Bladder microvascular endothelial cell (primary cell): ENCODE results near the gene ZNF57. TPM values are rescaled to one million over a fixed set of nuclear protein-coding genes. Genes with fewer than 3 reads are reported as not detected.

Experiments
- total RNA-seq: library from RNA; depleted of rRNA; stranded (reverse); fragments of >200 nt; gene quantifications from 2 replicates; pipeline ENCODE4 v1.2.3, GENCODE V29; 2014

ZNF57 gene
- 4.6 and 4.7 TPM in 2 replicates for total RNA-seq

DNA sequence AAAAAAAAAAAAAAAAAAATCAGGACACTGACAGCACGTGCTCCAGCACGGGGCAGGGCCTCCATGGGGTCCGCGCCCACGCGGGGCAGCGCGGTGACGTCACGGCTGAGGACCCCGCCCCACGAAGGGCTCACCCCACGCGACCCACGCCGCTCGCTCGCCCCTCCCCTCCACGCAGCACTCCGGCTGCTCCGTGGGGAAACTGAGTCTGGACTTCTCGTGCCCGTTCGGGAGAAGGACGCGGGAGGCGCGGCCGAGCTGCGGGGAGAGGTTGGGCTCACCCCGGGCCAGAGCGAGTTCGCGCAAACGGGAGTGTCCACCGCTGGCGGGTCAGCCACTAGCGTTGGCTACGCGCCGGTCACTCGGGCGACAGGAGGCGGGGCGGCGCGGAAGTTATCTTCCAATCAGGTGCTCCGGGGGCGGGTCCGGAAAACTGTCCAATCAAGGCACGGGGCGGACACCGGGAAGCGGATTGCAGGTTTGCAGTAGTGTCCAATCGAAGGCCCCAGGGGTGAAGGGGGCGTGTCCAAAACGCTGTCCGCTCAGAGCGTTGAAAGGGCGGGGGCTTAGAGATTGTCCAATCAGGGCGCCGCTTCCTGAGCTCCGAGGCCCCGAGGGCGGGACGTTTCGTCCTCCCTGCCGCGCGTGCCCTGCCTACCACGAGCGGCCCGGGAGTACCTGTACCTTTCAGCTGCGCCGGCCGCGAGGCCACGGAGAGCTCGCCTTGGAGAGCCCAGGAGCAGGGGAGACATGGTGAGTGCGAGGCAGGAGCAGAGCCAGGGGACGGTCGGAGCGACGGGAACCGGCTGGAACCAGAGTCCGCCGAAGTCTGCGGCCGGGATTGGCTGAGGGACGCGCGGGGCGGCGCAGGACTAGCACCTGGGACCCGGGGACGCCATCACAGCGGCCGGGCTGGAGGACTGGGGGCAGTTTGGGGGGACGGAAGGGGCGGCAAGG is at the start of gene ZNF57:
ZNF57 (plus strand) TSS at position 633 of the 957 bp plus-strand sequence; CDS start at position 751, 118 bp downstream.

DNA sequence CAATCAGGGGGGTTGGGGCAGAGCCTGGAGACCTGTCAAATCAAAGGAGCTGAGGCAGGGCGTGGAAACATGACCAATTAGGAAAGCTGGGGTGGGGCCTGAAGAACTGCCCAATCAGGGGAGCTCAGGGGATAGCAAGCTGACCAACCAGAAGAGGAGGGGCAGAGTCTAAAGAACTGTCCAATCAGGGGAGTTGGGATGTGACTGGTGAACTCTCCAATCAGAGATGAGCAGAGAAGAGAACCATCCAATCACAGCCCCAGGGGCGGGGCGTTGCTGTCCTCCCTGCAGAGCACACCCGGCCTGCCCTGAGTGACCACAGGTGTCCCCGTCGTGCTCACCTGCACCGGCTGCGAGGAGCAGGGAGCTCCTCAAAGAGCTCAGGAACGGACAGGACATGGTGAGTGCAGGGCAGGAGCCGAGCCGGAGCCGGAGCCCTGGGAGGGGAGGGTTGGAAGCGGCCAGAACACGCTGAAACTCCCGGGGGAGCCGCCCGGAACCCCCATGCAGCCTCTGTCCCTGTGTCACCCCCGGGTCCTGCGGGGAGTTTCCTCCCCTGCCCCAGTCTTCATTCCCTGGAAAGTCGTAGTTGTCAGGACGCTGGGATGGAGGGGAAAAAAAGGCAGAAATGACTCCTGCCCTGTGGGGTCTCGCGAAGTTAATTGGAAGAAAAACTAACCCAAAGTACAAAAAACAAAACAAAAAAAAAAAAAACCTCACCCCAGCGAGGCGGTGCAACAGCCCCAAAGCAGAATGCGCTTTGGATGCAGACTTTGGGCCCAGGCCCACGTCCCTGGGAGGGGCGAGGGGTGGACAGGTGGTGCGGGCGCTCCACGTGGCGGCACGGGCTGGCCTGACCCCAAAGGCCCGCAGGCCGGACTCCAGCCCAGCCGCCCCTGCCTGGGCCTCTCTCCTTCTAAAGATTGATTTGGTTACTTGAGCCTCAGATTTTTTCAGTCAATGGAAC is 33.4 kb upstream of the ZNF57 start, which contains the start of gene ZNF556:
ZNF556 (plus strand) TSS at position 311 of the 967 bp plus-strand sequence; CDS start at position 398, 87 bp downstream.

GRCh38 chr19:2944775-2945574 is 44.2 kb downstream of the ZNF57 start, which contains the start of gene ZNF77:
TSS of gene ZNF77 (minus strand) at chr19:2944971. CDS start at chr19:2944840, 131 bp downstream.

Other genes with a start within 250 kb of the ZNF57 start
- gene GNG7, start 198.2 kb upstream of the ZNF57 start, total RNA-seq = 0.49 and 2.1 TPM in 2 replicates
- under 0.01 and 0.19 TPM in 2 replicates for gene DIRAS1, start 179.6 kb upstream of the ZNF57 start, total RNA-seq
- gene SLC39A3, start 160.9 kb upstream of the ZNF57 start, total RNA-seq = 15.7 and 21.1 TPM in 2 replicates
- 26.6 and 38.5 TPM in 2 replicates for gene SGTA, start 117.7 kb upstream of the ZNF57 start, total RNA-seq
- gene THOP1, start 115.4 kb upstream of the ZNF57 start, total RNA-seq = 79.0 and 115 TPM in 2 replicates
- gene ZNF554, start 81.1 kb upstream of the ZNF57 start, total RNA-seq = 2.3 and 3.3 TPM in 2 replicates
- gene ZNF555, start 59.5 kb upstream of the ZNF57 start, total RNA-seq = 2.9 and 7.9 TPM in 2 replicates
- gene ZNF556, start 33.6 kb upstream of the ZNF57 start, total RNA-seq = not detected in 2 replicates
- gene ZNF77, start 44.0 kb downstream of the ZNF57 start, total RNA-seq = 5.7 and 5.9 TPM in 2 replicates
- 0.97 and 3.0 TPM in 2 replicates for gene TLE6, start 76.6 kb downstream of the ZNF57 start, total RNA-seq
- gene TLE2, start 128.4 kb downstream of the ZNF57 start, total RNA-seq = 13.4 and 32.9 TPM in 2 replicates
- gene TLE5, start 161.6 kb downstream of the ZNF57 start, total RNA-seq = 83.4 and 158 TPM in 2 replicates
- gene GNA11, start 193.4 kb downstream of the ZNF57 start, total RNA-seq = 61.0 and 88.1 TPM in 2 replicates
- under 0.01 and 0.06 TPM in 2 replicates for gene GNA15, start 235.1 kb downstream of the ZNF57 start, total RNA-seq